Raji (cell line): ENCODE results near the gene PANK4.

Source experiments
- POLR2A ChIP-seq: IDR thresholded peaks from 2 replicates; pipeline ENCODE4 v1.6.1; 2011; ENCODE audit warnings: low read depth, low read length, control low read depth; ENCODE audit not compliant: insufficient read depth

PANK4 gene

GRCh38 chr1:2486041-2486440, 40.4 kb downstream of the PANK4 start:
- TF ChIP-seq POLR2A = no peak

GRCh38 chr1:2483970-2484369, 42.4 kb downstream of the PANK4 start:
- TF ChIP-seq POLR2A = no peak

- TF ChIP-seq POLR2A = no peak
Measured at GRCh38 chr1:2483026-2483425, 43.4 kb downstream of the PANK4 start.

GRCh38 chr1:2482588-2482987, 43.8 kb downstream of the PANK4 start:
- TF ChIP-seq POLR2A = no peak

GRCh38 chr1:2481885-2482284, 44.5 kb downstream of the PANK4 start:
- no peak for TF ChIP-seq POLR2A

GRCh38 chr1:2480986-2481364, 45.4 kb downstream of the PANK4 start:
- no peak for TF ChIP-seq POLR2A

GRCh38 chr1:2480236-2480985, 46.0 kb downstream of the PANK4 start:
- no peak for TF ChIP-seq POLR2A

GRCh38 chr1:2479618-2480017, 46.8 kb downstream of the PANK4 start:
- no peak for TF ChIP-seq POLR2A

GRCh38 chr1:2479186-2479585, 47.2 kb downstream of the PANK4 start:
- no peak for TF ChIP-seq POLR2A

GRCh38 chr1:2477791-2478499, 48.5 kb downstream of the PANK4 start:
- TF ChIP-seq POLR2A = no peak

GRCh38 chr1:2477309-2477708, 49.1 kb downstream of the PANK4 start:
- TF ChIP-seq POLR2A = no peak

GRCh38 chr1:2476061-2476999, 50.1 kb downstream of the PANK4 start, which contains the start of gene PLCH2:
PLCH2 (plus strand) TSS chr1:2476289; CDS start chr1:2476589, 300 bp downstream.
- TF ChIP-seq POLR2A = no peak

- TF ChIP-seq POLR2A = no peak
Measured at GRCh38 chr1:2475571-2475970, 50.8 kb downstream of the PANK4 start.

- no peak for TF ChIP-seq POLR2A
Measured at GRCh38 chr1:2474933-2475371, 51.4 kb downstream of the PANK4 start.
